Measurements from ENCODE around the gene CDH13. TPM values are rescaled to one million over a fixed set of nuclear protein-coding genes. Genes with fewer than 3 reads are reported as not detected.

Gene CDH13
- total and polyA plus RNA-seq, 2 donors (not counting 3 experiments of a cell fraction or from before 2014, with no cell fraction given) = 96.6 to 124 TPM

- Histone ChIP-seq H3K9me1 (replicated peaks; ENCODE audit: control insufficient read depth, extremely low read depth, insufficient read depth, low read length) (no peaks in the 10 kb centered on the region), H3K27me3 (ENCODE audit: control insufficient read depth in 2 of 2, insufficient read depth in 2 of 2, low read length in 2 of 2) (no peaks in the 10 kb centered on the region), H2AFZ (ENCODE audit: low read depth, low read length) (no peak overlapping the region), H3K4me3 (replicated peaks in 1 of 3; ENCODE audit: insufficient read depth in 1 of 3, low read depth in 1 of 3, low read length in 3 of 3) (no peak overlapping the region), H3K27ac (ENCODE audit: insufficient read depth, low read depth, low read length) (no peak overlapping the region), H3K36me3 (ENCODE audit: control insufficient read depth in 2 of 2, extremely low read depth in 1 of 2, insufficient read depth in 2 of 2, low read length in 2 of 2) (no peaks in the 10 kb centered on the region), H3K4me1 (ENCODE audit: control insufficient read depth, extremely low read depth, insufficient read depth, low read length) (no peaks in the 10 kb centered on the region), H4K20me1 (replicated peaks; ENCODE audit: control insufficient read depth, extremely low read depth, insufficient read depth, low read length) (no peaks in the 10 kb centered on the region), H3K9ac (replicated peaks; ENCODE audit: extremely low read depth, insufficient read depth, low read length) (no peak overlapping the region), H3K9me3 (replicated peaks; ENCODE audit: control insufficient read depth, insufficient read depth, low read length) (no peaks in the 10 kb centered on the region), H3K79me2 (ENCODE audit: control insufficient read depth, insufficient read depth, low read length) (no peaks in the 10 kb centered on the region), H3K4me2 (ENCODE audit: insufficient read depth, low read length) (no peak overlapping the region)
- intact Hi-C loops (cut with micrococcal nuclease) (no loop called here), dilution Hi-C loops (cut with MboI; ENCODE audit: extremely low pct_ligation_motif_present, low sequenced_read_pairs) (no loop called here)
- BruUV-seq (replicated peaks) = no TSS peak
- DNase-seq (ENCODE audit: low read depth, low spot score) (peak; percentile 6), FAIRE-seq (peak; percentile 44)
- ChIA-PET POLR2A (no interaction called here), CTCF (no interaction called here)
- TF ChIP-seq, protein P1, sequence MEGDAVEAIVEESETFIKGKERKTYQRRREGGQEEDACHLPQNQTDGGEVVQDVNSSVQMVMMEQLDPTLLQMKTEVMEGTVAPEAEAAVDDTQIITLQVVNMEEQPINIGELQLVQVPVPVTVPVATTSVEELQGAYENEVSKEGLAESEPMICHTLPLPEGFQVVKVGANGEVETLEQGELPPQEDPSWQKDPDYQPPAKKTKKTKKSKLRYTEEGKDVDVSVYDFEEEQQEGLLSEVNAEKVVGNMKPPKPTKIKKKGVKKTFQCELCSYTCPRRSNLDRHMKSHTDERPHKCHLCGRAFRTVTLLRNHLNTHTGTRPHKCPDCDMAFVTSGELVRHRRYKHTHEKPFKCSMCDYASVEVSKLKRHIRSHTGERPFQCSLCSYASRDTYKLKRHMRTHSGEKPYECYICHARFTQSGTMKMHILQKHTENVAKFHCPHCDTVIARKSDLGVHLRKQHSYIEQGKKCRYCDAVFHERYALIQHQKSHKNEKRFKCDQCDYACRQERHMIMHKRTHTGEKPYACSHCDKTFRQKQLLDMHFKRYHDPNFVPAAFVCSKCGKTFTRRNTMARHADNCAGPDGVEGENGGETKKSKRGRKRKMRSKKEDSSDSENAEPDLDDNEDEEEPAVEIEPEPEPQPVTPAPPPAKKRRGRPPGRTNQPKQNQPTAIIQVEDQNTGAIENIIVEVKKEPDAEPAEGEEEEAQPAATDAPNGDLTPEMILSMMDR (IDR thresholded peaks at IDR 0.05; ENCODE audit: extremely low read depth in 1 of 2, insufficient read depth in 1 of 2, low read depth in 1 of 2, low read length in 2 of 2) = no peak
- no peak for TF ChIP-seq POLR2AphosphoS5 (IDR thresholded peaks at IDR 0.05; ENCODE audit: insufficient read depth, low read depth, low read length)
- TF ChIP-seq JUN (IDR thresholded peaks at IDR 0.05; ENCODE audit: borderline replicate concordance, insufficient read depth, insufficient read length, low read depth) = no peak
- no peak for TF ChIP-seq EZH2 (IDR thresholded peaks at IDR 0.05; ENCODE audit: borderline replicate concordance, low read depth, low read length, severe bottlenecking)
- TF ChIP-seq MYC (IDR thresholded peaks at IDR 0.05; ENCODE audit: low read depth, low read length) = no peak
- no peak for TF ChIP-seq FOS (IDR thresholded peaks at IDR 0.05; ENCODE audit: borderline replicate concordance, insufficient read depth, low read length)
- TF ChIP-seq GATA2 (IDR thresholded peaks at IDR 0.05; ENCODE audit: insufficient read depth, insufficient read length, low read depth, low read length) = no peak
- no peak for TF ChIP-seq MAX (IDR thresholded peaks at IDR 0.05; ENCODE audit: insufficient read depth, insufficient read length)
- TF ChIP-seq POLR2A (IDR thresholded peaks at IDR 0.05; ENCODE audit: low read depth, low read length) = no peak
Observed at GRCh38 chr16:83561876-83562275, 935.1 kb downstream of the CDH13 start.

Data from endothelial cell of umbilical vein (primary cell).